ENCODE results near the gene PANK4. TPM values are rescaled to one million over a fixed set of nuclear protein-coding genes. Genes with fewer than 3 reads are reported as not detected.

Gene PANK4
- total RNA-seq, 1 donor from 2014 or later, result 26.1 TPM

DNA sequence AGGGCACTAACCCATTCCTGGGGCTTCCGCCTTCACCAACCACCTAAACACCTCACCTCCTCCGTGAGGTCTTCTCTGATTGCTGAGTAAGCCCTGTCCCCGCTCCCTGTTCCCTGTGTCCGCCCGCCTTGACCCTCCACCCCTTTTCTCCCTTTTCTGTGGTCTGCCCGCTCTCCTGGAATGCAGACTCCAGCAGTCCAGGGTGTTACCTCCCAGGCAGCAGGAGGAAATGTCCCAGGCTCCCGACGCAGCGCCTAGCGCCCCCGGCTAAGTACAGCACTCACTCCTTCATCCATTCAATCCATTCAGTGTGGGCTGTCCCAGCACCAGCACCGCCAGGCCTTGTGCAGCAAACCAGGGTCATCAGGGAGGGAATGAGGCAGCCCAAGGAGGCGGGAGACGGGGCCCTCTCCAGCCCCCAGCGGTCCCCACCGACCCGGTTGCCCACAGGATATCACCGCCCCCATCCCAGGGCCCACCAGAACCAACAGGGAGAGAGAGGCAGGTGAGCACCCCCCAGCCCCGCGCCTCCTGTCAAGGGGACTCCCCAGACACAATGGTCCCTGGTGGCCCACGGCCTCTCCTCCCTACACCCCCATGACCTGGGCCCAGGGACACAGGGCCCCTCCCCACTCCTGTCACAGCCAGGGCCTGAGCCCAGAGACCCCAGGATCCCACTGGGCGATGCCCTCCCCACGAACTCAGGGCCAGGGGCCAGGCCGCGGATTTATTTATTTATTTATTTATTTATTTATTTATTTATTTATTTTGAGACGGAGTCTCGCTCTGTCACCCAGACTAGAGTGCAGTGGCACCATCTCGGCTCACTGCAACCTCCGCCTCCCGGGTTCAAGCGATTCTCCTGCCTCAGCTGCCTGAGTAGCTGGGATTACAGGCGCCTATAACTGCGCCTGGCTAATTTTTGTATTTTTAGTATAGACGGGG is 40.0 kb upstream of the PANK4 start:
- Histone ChIP-seq H3K9me3 (ENCODE audit: control insufficient read depth in 3 of 3, low read length in 3 of 3) (no peaks in the 10 kb centered on the region), H3K9ac (ENCODE audit: low read depth in 1 of 3, low read length in 3 of 3) (no peak overlapping the region), H3K36me3 (ENCODE audit: control insufficient read depth in 3 of 3, insufficient read depth in 3 of 3, low read length in 3 of 3) (peaks cover 0 to 3% (median 0%) of the 10 kb centered on the region in 3 donors), H3K27ac (ENCODE audit: low read depth, low read length) (no peak overlapping the region), H3K4me1 (ENCODE audit: control insufficient read depth in 3 of 3, insufficient read depth in 3 of 3, low read length in 3 of 3) (no peaks in the 10 kb centered on the region), H3K4me3 (ENCODE audit: low read length in 3 of 3) (no peak overlapping the region), H3K27me3 (ENCODE audit: control insufficient read depth in 3 of 3, insufficient read depth in 3 of 3, low read length in 3 of 3) (peaks cover 0 to 14% (median 8%) of the 10 kb centered on the region in 3 donors)

DNA sequence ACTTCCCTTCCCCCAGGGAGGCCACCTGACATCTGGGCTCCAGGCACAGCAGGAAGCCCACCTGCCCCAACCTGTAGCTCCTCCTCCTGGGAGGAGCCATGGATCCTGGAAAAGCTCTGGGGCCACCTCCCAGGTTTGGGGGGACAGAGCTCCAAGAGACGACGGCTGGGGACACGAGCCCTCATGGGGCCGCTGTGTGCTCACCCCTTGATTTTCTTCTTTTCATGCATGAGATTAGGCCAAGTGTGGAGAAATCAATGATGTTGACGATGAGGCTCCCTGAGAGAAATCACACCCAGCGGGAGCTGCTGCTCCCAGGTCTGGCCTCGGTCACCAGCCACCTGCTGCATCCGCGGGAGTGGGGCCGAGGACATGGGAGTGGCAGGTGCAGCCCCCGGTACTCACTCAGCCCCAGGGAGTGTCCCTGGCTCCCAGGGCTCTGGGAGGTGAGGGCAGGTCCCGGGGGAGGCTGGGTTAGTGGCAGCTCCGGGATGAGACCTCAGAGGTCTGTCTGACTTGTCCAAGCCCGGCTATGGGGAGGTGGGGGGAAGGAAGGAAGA is 38.5 kb upstream of the PANK4 start:
- Histone ChIP-seq H3K4me3 (ENCODE audit: low read length in 3 of 3) (no peak overlapping the region), H3K9me3 (ENCODE audit: control insufficient read depth in 3 of 3, low read length in 3 of 3) (no peaks in the 10 kb centered on the region), H3K4me1 (ENCODE audit: control insufficient read depth in 3 of 3, insufficient read depth in 3 of 3, low read length in 3 of 3) (no peaks in the 10 kb centered on the region), H3K9ac (ENCODE audit: low read depth in 1 of 3, low read length in 3 of 3) (no peak overlapping the region), H3K36me3 (ENCODE audit: control insufficient read depth in 3 of 3, insufficient read depth in 3 of 3, low read length in 3 of 3) (peaks cover 2 to 3% (median 3%) of the 10 kb centered on the region in 3 donors), H3K27ac (ENCODE audit: low read depth, low read length) (no peak overlapping the region), H3K27me3 (ENCODE audit: control insufficient read depth in 3 of 3, insufficient read depth in 3 of 3, low read length in 3 of 3) (peaks cover 0 to 14% (median 8%) of the 10 kb centered on the region in 3 donors)

GRCh38 chr1:2564006-2564814 is 37.8 kb upstream of the PANK4 start:
- peaks cover 0 to 14% (median 8%) of the 10 kb centered on the region in 3 donors for H3K27me3 ChIP-seq (ENCODE audit: control insufficient read depth in 3 of 3, insufficient read depth in 3 of 3, low read length in 3 of 3)
- H3K9me3 ChIP-seq (ENCODE audit: control insufficient read depth in 3 of 3, low read length in 3 of 3), result no peaks in the 10 kb centered on the region
- H3K36me3 ChIP-seq (ENCODE audit: control insufficient read depth in 3 of 3, insufficient read depth in 3 of 3, low read length in 3 of 3), result peaks cover 2 to 3% (median 3%) of the 10 kb centered on the region in 3 donors
- H3K4me3 ChIP-seq (ENCODE audit: low read length in 3 of 3), result no peak overlapping the region
- no peaks in the 10 kb centered on the region for H3K4me1 ChIP-seq (ENCODE audit: control insufficient read depth in 3 of 3, insufficient read depth in 3 of 3, low read length in 3 of 3)
- H3K9ac ChIP-seq (ENCODE audit: low read depth in 1 of 3, low read length in 3 of 3), result no peak overlapping the region
- no peak overlapping the region for H3K27ac ChIP-seq (ENCODE audit: low read depth, low read length)

DNA sequence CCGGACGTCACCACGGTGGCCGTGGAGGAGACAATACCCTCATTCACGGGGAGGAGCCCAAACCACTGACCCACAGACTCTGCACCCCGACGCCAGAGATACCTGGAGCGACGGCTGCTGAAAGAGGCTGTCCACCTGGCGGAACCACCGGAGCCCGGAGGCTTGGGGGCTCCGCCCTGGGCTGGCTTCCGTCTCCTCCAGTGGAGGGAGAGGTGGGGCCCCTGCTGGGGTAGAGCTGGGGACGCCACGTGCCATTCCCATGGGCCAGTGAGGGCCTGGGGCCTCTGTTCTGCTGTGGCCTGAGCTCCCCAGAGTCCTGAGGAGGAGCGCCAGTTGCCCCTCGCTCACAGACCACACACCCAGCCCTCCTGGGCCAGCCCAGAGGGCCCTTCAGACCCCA is 36.8 kb upstream of the PANK4 start:
- no peak overlapping the region for H3K9ac ChIP-seq (ENCODE audit: low read depth in 1 of 3, low read length in 3 of 3)
- H3K27me3 ChIP-seq (ENCODE audit: control insufficient read depth in 3 of 3, insufficient read depth in 3 of 3, low read length in 3 of 3), result peaks cover 0 to 10% (median 8%) of the 10 kb centered on the region in 3 donors
- peaks cover 3 to 7% (median 6%) of the 10 kb centered on the region in 3 donors for H3K36me3 ChIP-seq (ENCODE audit: control insufficient read depth in 3 of 3, insufficient read depth in 3 of 3, low read length in 3 of 3)
- no peak overlapping the region for H3K4me3 ChIP-seq (ENCODE audit: low read length in 3 of 3)
- no peak overlapping the region for H3K27ac ChIP-seq (ENCODE audit: low read depth, low read length)
- no peaks in the 10 kb centered on the region for H3K9me3 ChIP-seq (ENCODE audit: control insufficient read depth in 3 of 3, low read length in 3 of 3)
- peaks cover 0 to 4% (median 0%) of the 10 kb centered on the region in 3 donors for H3K4me1 ChIP-seq (ENCODE audit: control insufficient read depth in 3 of 3, insufficient read depth in 3 of 3, low read length in 3 of 3)

GRCh38 chr1:2561898-2562895 is 35.8 kb upstream of the PANK4 start:
- Histone ChIP-seq H3K9me3 (ENCODE audit: control insufficient read depth in 3 of 3, low read length in 3 of 3) (no peaks in the 10 kb centered on the region), H3K4me1 (ENCODE audit: control insufficient read depth in 3 of 3, insufficient read depth in 3 of 3, low read length in 3 of 3) (peaks cover 7 to 12% (median 8%) of the 10 kb centered on the region in 3 donors)

GRCh38 chr1:2561446-2561845 is 35.0 kb upstream of the PANK4 start:
- Histone ChIP-seq H3K9ac (ENCODE audit: low read depth in 1 of 3, low read length in 3 of 3) (no peak overlapping the region), H3K4me3 (ENCODE audit: low read length in 3 of 3) (no peak overlapping the region), H3K27me3 (ENCODE audit: control insufficient read depth in 3 of 3, insufficient read depth in 3 of 3, low read length in 3 of 3) (peaks cover 0 to 3% (median 2%) of the 10 kb centered on the region in 3 donors), H3K36me3 (ENCODE audit: control insufficient read depth in 3 of 3, insufficient read depth in 3 of 3, low read length in 3 of 3) (peaks cover 3 to 7% (median 6%) of the 10 kb centered on the region in 3 donors), H3K4me1 (ENCODE audit: control insufficient read depth in 3 of 3, insufficient read depth in 3 of 3, low read length in 3 of 3) (peaks cover 11 to 20% (median 15%) of the 10 kb centered on the region in 3 donors), H3K27ac (ENCODE audit: low read depth, low read length) (no peak overlapping the region), H3K9me3 (ENCODE audit: control insufficient read depth in 3 of 3, low read length in 3 of 3) (no peaks in the 10 kb centered on the region)

More at GRCh38 chr1:2561898-2562895, 35.8 kb upstream of the PANK4 start:
- Histone ChIP-seq H3K27me3 (ENCODE audit: control insufficient read depth in 3 of 3, insufficient read depth in 3 of 3, low read length in 3 of 3) (peaks cover 0 to 7% (median 3%) of the 10 kb centered on the region in 3 donors), H3K9ac (ENCODE audit: low read depth in 1 of 3, low read length in 3 of 3) (no peak overlapping the region), H3K36me3 (ENCODE audit: control insufficient read depth in 3 of 3, insufficient read depth in 3 of 3, low read length in 3 of 3) (peaks cover 3 to 7% (median 6%) of the 10 kb centered on the region in 3 donors), H3K4me3 (ENCODE audit: low read length in 3 of 3) (no peak overlapping the region), H3K27ac (ENCODE audit: low read depth, low read length) (no peak overlapping the region)

GRCh38 chr1:2560299-2561073 is 34.1 kb upstream of the PANK4 start:
- Histone ChIP-seq H3K27me3 (ENCODE audit: control insufficient read depth in 3 of 3, insufficient read depth in 3 of 3, low read length in 3 of 3) (peaks cover 0 to 8% (median 5%) of the 10 kb centered on the region in 3 donors), H3K9ac (ENCODE audit: low read depth in 1 of 3, low read length in 3 of 3) (no peak overlapping the region), H3K4me3 (ENCODE audit: low read length in 3 of 3) (no peak overlapping the region), H3K4me1 (ENCODE audit: control insufficient read depth in 3 of 3, insufficient read depth in 3 of 3, low read length in 3 of 3) (peaks cover 19 to 29% (median 22%) of the 10 kb centered on the region in 3 donors), H3K9me3 (ENCODE audit: control insufficient read depth in 3 of 3, low read length in 3 of 3) (no peaks in the 10 kb centered on the region), H3K27ac (ENCODE audit: low read depth, low read length) (no peak overlapping the region), H3K36me3 (ENCODE audit: control insufficient read depth in 3 of 3, insufficient read depth in 3 of 3, low read length in 3 of 3) (peaks cover 3 to 7% (median 6%) of the 10 kb centered on the region in 3 donors)

GRCh38 chr1:2559509-2560298 is 33.3 kb upstream of the PANK4 start:
- Histone ChIP-seq H3K36me3 (ENCODE audit: control insufficient read depth in 3 of 3, insufficient read depth in 3 of 3, low read length in 3 of 3) (peaks cover 3 to 7% (median 6%) of the 10 kb centered on the region in 3 donors), H3K4me3 (ENCODE audit: low read length in 3 of 3) (no peak overlapping the region), H3K9ac (ENCODE audit: low read depth in 1 of 3, low read length in 3 of 3) (no peak overlapping the region), H3K4me1 (ENCODE audit: control insufficient read depth in 3 of 3, insufficient read depth in 3 of 3, low read length in 3 of 3) (peaks cover 23 to 35% (median 28%) of the 10 kb centered on the region in 3 donors), H3K27me3 (ENCODE audit: control insufficient read depth in 3 of 3, insufficient read depth in 3 of 3, low read length in 3 of 3) (peaks cover 0 to 8% (median 5%) of the 10 kb centered on the region in 3 donors), H3K27ac (ENCODE audit: low read depth, low read length) (no peak overlapping the region), H3K9me3 (ENCODE audit: control insufficient read depth in 3 of 3, low read length in 3 of 3) (no peaks in the 10 kb centered on the region)
